H9 (cell line): ENCODE results near the gene RRP9. TPM values are rescaled to one million over a fixed set of nuclear protein-coding genes. Genes with fewer than 3 reads are reported as not detected.

ENCODE experiments used
- DNase-seq: peaks from one replicate; pipeline ENCODE4 v3.0.0-alpha.2; 2017
- H2AFZ ChIP-seq: one replicate; pipeline ENCODE4 v1.6.1; 2013; ENCODE audit warnings: mild to moderate bottlenecking, low read length, control low read depth, moderate library complexity
- H2AK5ac ChIP-seq: 2 replicates; pipeline ENCODE4 v1.6.1; 2013; ENCODE audit warnings: low read length, control low read depth, mixed read lengths; ENCODE audit not compliant: insufficient read length
- H2BK120ac ChIP-seq: one replicate; pipeline ENCODE4 v1.6.1; 2013; ENCODE audit warnings: low read depth, mild to moderate bottlenecking, low read length, control low read depth, inconsistent platforms; ENCODE audit not compliant: poor library complexity, severe bottlenecking
- H2BK12ac ChIP-seq: 2 replicates; pipeline ENCODE4 v1.6.1; 2013; ENCODE audit warnings: low read length, control low read depth, mixed read lengths, low read depth; ENCODE audit not compliant: insufficient read length
- H2BK15ac ChIP-seq: 2 replicates; pipeline ENCODE4 v1.6.1; 2013; ENCODE audit warnings: low read depth, low read length, control low read depth
- H2BK20ac ChIP-seq: one replicate; pipeline ENCODE4 v1.6.1; 2013; ENCODE audit warnings: low read depth, mild to moderate bottlenecking, low read length, control low read depth, inconsistent platforms; ENCODE audit not compliant: poor library complexity, severe bottlenecking
- H2BK5ac ChIP-seq: 2 replicates; pipeline ENCODE4 v1.6.1; 2013; ENCODE audit warnings: low read length, control low read depth, mixed read lengths; ENCODE audit not compliant: insufficient read length
- H3K14ac ChIP-seq: 2 replicates; pipeline ENCODE4 v1.6.1; 2013; ENCODE audit warnings: low read length, control low read depth; ENCODE audit not compliant: insufficient read depth
- H3K18ac ChIP-seq: 2 replicates; pipeline ENCODE4 v1.6.1; 2013; ENCODE audit warnings: low read depth, mild to moderate bottlenecking, mixed read lengths, low read length, control low read depth; ENCODE audit not compliant: insufficient read length
- H3K23ac ChIP-seq: 2 replicates; pipeline ENCODE4 v1.6.1; 2013; ENCODE audit warnings: low read length, control low read depth, mixed read lengths, low read depth; ENCODE audit not compliant: insufficient read length
- H3K23me2 ChIP-seq: 2 replicates; pipeline ENCODE4 v1.6.1; 2013; ENCODE audit warnings: low read depth, mild to moderate bottlenecking, mixed read lengths, low read length, control low read depth; ENCODE audit not compliant: insufficient read length, poor library complexity, severe bottlenecking
- H3K27ac ChIP-seq: 2 replicates; pipeline ENCODE4 v1.5.1; 2013; ENCODE audit warnings: low read length, control low read depth, mixed read lengths, low read depth; ENCODE audit not compliant: insufficient read length
- H3K27me3 ChIP-seq: 2 replicates; pipeline ENCODE4 v1.6.1; 2013; ENCODE audit warnings: low read length, control low read depth, inconsistent platforms; ENCODE audit not compliant: insufficient read depth
- H3K4ac ChIP-seq: 2 replicates; pipeline ENCODE4 v1.6.1; 2013; ENCODE audit warnings: low read depth, mild to moderate bottlenecking, control low read depth, inconsistent platforms, low read length, moderate library complexity
- H3K4me1 ChIP-seq: 2 replicates; pipeline ENCODE4 v1.6.1; 2013; ENCODE audit warnings: low read length, control low read depth, inconsistent platforms; ENCODE audit not compliant: insufficient read depth
- H3K4me2 ChIP-seq: 2 replicates; pipeline ENCODE4 v1.6.1; 2013; ENCODE audit warnings: low read length, control low read depth, mixed read lengths; ENCODE audit not compliant: insufficient read length, insufficient read depth
- H3K56ac ChIP-seq: 2 replicates; pipeline ENCODE4 v1.6.1; 2013; ENCODE audit warnings: low read depth, mild to moderate bottlenecking, mixed read lengths, low read length, control low read depth; ENCODE audit not compliant: insufficient read length
- H3K79me1 ChIP-seq: 2 replicates; pipeline ENCODE4 v1.6.1; 2013; ENCODE audit warnings: low read depth, mild to moderate bottlenecking, moderate library complexity, low read length, control low read depth, inconsistent platforms; ENCODE audit not compliant: insufficient read depth, poor library complexity, severe bottlenecking
- H3K79me2 ChIP-seq: 2 replicates; pipeline ENCODE4 v1.6.1; 2013; ENCODE audit warnings: low read length, control low read depth, inconsistent platforms; ENCODE audit not compliant: insufficient read depth
- H3K9ac ChIP-seq: 2 replicates; pipeline ENCODE4 v1.6.1; 2013; ENCODE audit warnings: low read length, control low read depth, mixed read lengths; ENCODE audit not compliant: insufficient read length; ENCODE audit errors: extremely low read depth
- H3K9me3 ChIP-seq: one replicate; pipeline ENCODE4 v1.6.1; 2013; ENCODE audit warnings: low read depth, low read length, inconsistent platforms; ENCODE audit not compliant: control insufficient read depth
- H3T11ph ChIP-seq: one replicate; pipeline ENCODE4 v1.6.1; 2013; ENCODE audit warnings: mild to moderate bottlenecking, low read length, control low read depth, inconsistent platforms
- H4K20me1 ChIP-seq: one replicate; pipeline ENCODE4 v1.6.1; 2013; ENCODE audit not compliant: control insufficient read depth, insufficient read length, insufficient read depth
- H4K5ac ChIP-seq: 2 replicates; pipeline ENCODE4 v1.6.1; 2013; ENCODE audit warnings: low read depth, mild to moderate bottlenecking, mixed read lengths, low read length, control low read depth; ENCODE audit not compliant: insufficient read length
- H4K8ac ChIP-seq: replicated peaks from 2 replicates; pipeline ENCODE4 v1.6.1; 2013; ENCODE audit warnings: low read length, control low read depth, mixed read lengths, low read depth; ENCODE audit not compliant: insufficient read length
- H4K91ac ChIP-seq: 2 replicates; pipeline ENCODE4 v1.6.1; 2013; ENCODE audit warnings: low read depth, mild to moderate bottlenecking, moderate library complexity, mixed read lengths, low read length, control low read depth; ENCODE audit not compliant: insufficient read length
- H3K27ac Mint-ChIP-seq, 3 experiments: 2 replicates in 2 of 3; 3 replicates in 1 of 3; pipeline ENCODE4 v1.8.0; 2020 to 2021; ENCODE audit warnings: mixed read lengths in 3 of 3, mild to moderate bottlenecking in 1 of 3, moderate library complexity in 1 of 3
- H3K27me3 Mint-ChIP-seq: 2 replicates; pipeline ENCODE4 v1.8.0; 2021; ENCODE audit warnings: low read depth, mild to moderate bottlenecking, moderate library complexity, mixed read lengths
- H3K36me3 Mint-ChIP-seq, 3 experiments: 2 replicates in 2 of 3; 3 replicates in 1 of 3; pipeline ENCODE4 v1.8.0; 2020 to 2021; ENCODE audit warnings: low read depth in 3 of 3, mixed read lengths in 3 of 3; ENCODE audit not compliant: insufficient read depth in 1 of 3
- H3K4me1 Mint-ChIP-seq, 2 experiments: 2 replicates each; pipeline ENCODE4 v1.8.0; 2020; ENCODE audit warnings: mixed read lengths in 2 of 2
- H3K4me3 Mint-ChIP-seq, 2 experiments: 2 replicates in 1 of 2; 3 replicates in 1 of 2; pipeline ENCODE4 v1.8.0; 2020 to 2021; ENCODE audit warnings: mild to moderate bottlenecking in 2 of 2, mixed read lengths in 2 of 2, moderate library complexity in 1 of 2
- H3K9me3 Mint-ChIP-seq, 2 experiments: 2 replicates in 1 of 2; 3 replicates in 1 of 2; pipeline ENCODE4 v1.8.0; 2020; ENCODE audit warnings: mild to moderate bottlenecking in 2 of 2, mixed read lengths in 2 of 2, moderate library complexity in 1 of 2
- CTCF ChIP-seq: fragments of 200-600 bp; sonication (generic); conservative IDR thresholded peaks from 3 replicates; pipeline ENCODE4 v1.8.0; 2021; ENCODE audit warnings: antibody characterized with exemption, mild to moderate bottlenecking
- total RNA-seq: library from RNA; stranded (reverse); gene quantifications from 2 replicates; pipeline ENCODE4 v1.2.1, GENCODE V29; 2021

The RRP9 gene
- total RNA-seq, 1 experiment from 2014 or later: 64.0 TPM

GRCh38 chr3:51984269-51984647 lies 42.6 kb upstream of the RRP9 start:
- Histone ChIP-seq H2BK15ac (no peak overlapping the region), H3K4me2 (peak overlapping the region; percentile 86), H3K79me2 (no peaks in the 10 kb centered on the region), H2BK120ac (no peak overlapping the region), H4K20me1 (peaks cover 3% of the 10 kb centered on the region), H2BK12ac (no peak overlapping the region), H2AK5ac (no peak overlapping the region), H4K5ac (peak overlapping the region; percentile 36), H4K8ac (no peak overlapping the region), H3K56ac (no peak overlapping the region), H3K79me1 (no peaks in the 10 kb centered on the region), H2BK20ac (no peak overlapping the region), H3K9me3 (no peaks in the 10 kb centered on the region), H3K27me3 (no peaks in the 10 kb centered on the region), H3K23ac (no peak overlapping the region), H3K18ac (no peak overlapping the region), H3K27ac (no peak overlapping the region), H4K91ac (peak overlapping the region; percentile 47), H3K4me1 (peaks cover 3% of the 10 kb centered on the region; the same call in 1 of the 2 replicates), H3K23me2 (peaks cover 6% of the 10 kb centered on the region), H3K9ac (no peak overlapping the region), H2AFZ (no peak overlapping the region), H3K4ac (no peak overlapping the region), H3K14ac (no peak overlapping the region; the same call in 1 of the 2 replicates), H2BK5ac (no peak overlapping the region), H3T11ph (no peak overlapping the region)
- DNase-seq: no peak
- peaks cover 21 to 31% of the 10 kb centered on the region in 2 experiments for H3K4me1 Mint-ChIP-seq
- peaks cover 0 to 3% (median 2%) of the 10 kb centered on the region in 3 experiments; a peak in 4 of 7 replicates for H3K36me3 Mint-ChIP-seq
- TF ChIP-seq CTCF: no peak
- no peaks in the 10 kb centered on the region for H3K27me3 Mint-ChIP-seq
- no peak overlapping the region for H3K27ac Mint-ChIP-seq
- H3K9me3 Mint-ChIP-seq: peaks cover 0 to 2% of the 10 kb centered on the region in 2 experiments; a peak in 2 of 5 replicates
- peak overlapping the region; percentile 68 to 88; a peak in 4 of 5 replicates for H3K4me3 Mint-ChIP-seq
